ENCODE data around the gene CEACAM5.

Gene CEACAM5

DNA sequence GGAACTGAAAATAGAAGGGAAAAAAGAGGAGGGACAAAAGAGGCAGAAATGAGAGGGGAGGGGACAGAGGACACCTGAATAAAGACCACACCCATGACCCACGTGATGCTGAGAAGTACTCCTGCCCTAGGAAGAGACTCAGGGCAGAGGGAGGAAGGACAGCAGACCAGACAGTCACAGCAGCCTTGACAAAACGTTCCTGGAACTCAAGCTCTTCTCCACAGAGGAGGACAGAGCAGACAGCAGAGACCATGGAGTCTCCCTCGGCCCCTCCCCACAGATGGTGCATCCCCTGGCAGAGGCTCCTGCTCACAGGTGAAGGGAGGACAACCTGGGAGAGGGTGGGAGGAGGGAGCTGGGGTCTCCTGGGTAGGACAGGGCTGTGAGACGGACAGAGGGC, at the start of gene CEACAM5:
TSS of gene CEACAM5 (plus strand) at position 146 of the 400 bp plus-strand sequence. CDS start at position 252, 106 bp downstream.
- DNase-seq (ENCODE audit: low read depth, low spot score) = no peak
- H3K27ac ChIP-seq = no peak within 1 kb of the TSS

DNA sequence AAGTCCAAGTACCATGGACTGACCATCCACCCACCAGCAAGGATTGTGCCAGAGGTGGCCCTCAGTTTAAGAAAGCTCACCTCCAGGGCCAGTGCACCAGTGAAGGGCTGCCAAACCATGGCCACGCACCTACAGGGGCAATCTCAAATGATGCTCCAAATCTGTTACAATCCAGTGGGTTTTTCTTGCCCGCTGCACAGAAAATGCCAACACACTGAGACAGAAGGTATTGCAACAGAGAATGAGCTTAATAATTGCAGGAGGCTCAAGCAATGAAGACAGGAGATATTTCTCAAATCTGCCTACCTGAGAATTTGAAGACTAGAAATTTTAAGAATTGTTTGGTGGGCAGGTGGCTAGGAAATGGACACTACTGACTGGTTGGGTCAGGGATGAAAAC, 42.4 kb upstream of the CEACAM5 start:
- no peak for DNase-seq (ENCODE audit: low read depth, low spot score)
- H3K27ac ChIP-seq = no peak overlapping the region

- DNase-seq (ENCODE audit: low read depth, low spot score) = no peak
These were observed 40.1 kb upstream of the CEACAM5 start for GRCh38 chr19:41668315-41668714.

GRCh38 chr19:41670755-41671154, 37.7 kb upstream of the CEACAM5 start:
- no peak overlapping the region for H3K27ac ChIP-seq
- DNase-seq (ENCODE audit: low read depth, low spot score) = no peak

More at GRCh38 chr19:41668315-41668714, 40.1 kb upstream of the CEACAM5 start:
- H3K27ac ChIP-seq = no peak overlapping the region

GRCh38 chr19:41671486-41671885, 36.9 kb upstream of the CEACAM5 start:
- no peak for DNase-seq (ENCODE audit: low read depth, low spot score)
- H3K27ac ChIP-seq = no peak overlapping the region

- no peak overlapping the region for H3K27ac ChIP-seq
- DNase-seq (ENCODE audit: low read depth, low spot score) = no peak
These were observed 26.0 kb upstream of the CEACAM5 start for GRCh38 chr19:41682437-41682836.

- no peak for DNase-seq (ENCODE audit: low read depth, low spot score)
- no peak overlapping the region for H3K27ac ChIP-seq
These were observed 21.0 kb upstream of the CEACAM5 start for GRCh38 chr19:41687419-41687818.

DNA sequence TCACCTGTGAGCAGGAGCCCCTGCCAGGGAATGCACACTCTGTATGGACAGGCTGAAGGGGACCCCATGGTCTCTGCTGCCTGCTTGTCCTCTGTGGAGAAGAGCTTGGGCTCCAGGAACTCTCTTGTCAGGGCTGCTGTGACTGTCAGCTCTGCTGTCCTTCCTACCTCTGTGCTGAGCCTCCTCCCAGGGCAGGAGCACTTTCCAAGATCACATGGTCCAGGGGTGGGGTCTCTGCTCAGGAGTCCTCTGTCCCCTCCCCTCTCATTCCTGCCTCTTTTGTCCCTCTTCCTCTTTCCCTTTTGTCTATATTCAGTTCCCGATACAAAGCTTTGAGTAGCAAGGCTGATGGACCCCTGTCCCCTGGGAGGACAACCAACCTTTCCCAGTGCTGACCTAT, 20.3 kb upstream of the CEACAM5 start, which contains the start of gene CEACAM7:
TSS of gene CEACAM7 (minus strand) at position 173 of the 400 bp plus-strand sequence. CDS start at position 68, 105 bp downstream.
- no peak within 1 kb of the TSS for H3K27ac ChIP-seq
- DNase-seq (ENCODE audit: low read depth, low spot score) = no peak

DNA sequence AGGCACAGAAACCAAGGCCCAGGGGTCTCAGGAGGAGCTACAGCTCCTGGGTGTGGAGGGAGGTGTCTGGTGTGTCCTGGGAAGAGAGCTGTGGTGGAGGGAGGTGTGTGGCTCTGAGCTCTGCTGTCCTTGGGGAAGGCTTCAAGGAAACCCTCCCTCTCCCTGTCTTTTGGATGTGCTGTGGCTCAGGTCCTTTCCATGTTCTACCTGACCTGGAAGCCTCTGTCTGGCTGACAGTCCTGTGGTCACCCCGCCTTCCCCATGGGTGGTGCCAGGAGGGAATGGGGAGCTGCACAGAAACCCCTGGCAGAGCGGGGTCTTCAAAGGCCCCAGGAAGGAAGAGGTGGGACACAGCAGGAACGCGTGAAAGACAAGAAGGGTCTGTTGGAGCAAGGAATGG, 19.7 kb upstream of the CEACAM5 start:
- H3K27ac ChIP-seq = no peak overlapping the region
- no peak for DNase-seq (ENCODE audit: low read depth, low spot score)

DNA sequence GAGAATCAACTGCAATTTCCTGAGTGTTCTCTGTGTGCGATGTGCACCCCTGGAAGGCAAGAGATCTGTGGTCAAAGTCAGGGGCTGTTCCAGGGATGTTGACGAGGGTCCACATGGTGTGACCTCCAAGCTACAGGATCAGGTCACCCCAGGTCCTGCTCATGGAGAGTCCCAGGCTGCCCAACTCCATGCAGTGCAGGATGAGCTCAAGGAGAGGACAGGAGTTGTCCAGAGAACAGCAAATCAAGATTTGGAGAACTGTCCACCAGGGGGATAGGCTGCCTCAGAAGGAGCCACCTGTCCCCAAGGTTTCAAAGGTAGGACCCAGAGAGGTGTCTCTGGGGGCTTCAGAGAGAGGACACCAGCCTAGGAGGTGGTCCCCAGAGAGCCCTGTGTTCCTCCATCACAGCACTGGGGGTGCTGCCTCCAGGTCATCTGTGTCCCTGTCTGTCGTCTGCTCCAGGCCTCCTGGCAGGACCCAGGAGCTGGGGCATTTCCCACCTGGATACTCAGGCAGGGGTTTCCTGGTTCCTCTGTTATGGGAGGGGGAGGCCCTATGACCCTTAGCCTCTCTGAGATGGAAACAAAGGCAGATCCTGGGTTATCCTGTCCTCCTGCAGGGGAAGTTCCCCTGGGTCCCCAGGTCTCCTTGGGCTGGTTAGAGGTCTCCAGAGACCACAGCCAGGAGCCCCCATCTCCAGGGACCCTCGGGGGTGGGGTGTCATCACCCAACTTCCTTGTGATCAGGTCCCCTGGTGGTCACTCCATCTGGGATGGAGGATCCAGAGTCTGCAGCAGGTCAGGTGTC, 18.2 kb upstream of the CEACAM5 start:
- DNase-seq (ENCODE audit: low read depth, low spot score) = no peak
- no peak overlapping the region for H3K27ac ChIP-seq

GRCh38 chr19:41690801-41691065, 17.7 kb upstream of the CEACAM5 start:
- DNase-seq (ENCODE audit: low read depth, low spot score) = no peak
- H3K27ac ChIP-seq = no peak overlapping the region

DNA sequence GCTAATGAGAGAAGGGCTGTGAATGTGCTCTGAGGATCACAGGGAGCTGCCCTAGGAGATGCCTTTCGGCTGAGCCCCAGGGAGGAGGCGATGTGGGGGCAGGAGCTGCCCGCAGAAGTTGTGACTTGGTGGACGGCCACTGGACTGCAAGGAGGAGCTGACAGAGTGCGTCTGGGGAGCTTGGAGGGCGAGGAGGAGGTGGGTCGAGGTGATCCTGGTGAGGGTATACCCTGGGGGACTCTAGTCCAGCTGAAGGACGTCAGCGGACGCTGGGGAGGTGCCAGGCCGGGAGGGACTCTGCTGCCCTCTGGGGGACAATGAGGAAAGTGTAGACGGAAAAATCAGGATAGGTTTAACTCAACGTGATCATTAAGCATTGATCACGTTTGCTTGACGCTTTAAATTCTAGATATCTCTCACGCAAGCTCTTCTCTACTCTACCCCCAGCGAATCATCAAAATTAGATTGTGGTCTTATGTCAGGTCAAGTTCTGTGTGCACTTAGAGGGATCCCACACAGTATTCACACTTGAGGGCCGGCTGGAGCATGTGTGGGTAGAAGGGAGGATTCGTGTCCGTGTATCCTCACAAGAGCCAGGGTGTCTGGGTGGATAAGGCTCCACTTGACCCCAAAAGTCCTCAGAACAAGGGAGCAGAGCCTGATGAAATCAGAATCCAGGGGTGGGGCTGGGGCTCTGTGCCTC, 17.0 kb upstream of the CEACAM5 start:
- DNase-seq (ENCODE audit: low read depth, low spot score) = no peak
- no peak overlapping the region for H3K27ac ChIP-seq

- DNase-seq (ENCODE audit: low read depth, low spot score) = no peak
- H3K27ac ChIP-seq = no peak overlapping the region
These were observed 14.2 kb upstream of the CEACAM5 start for GRCh38 chr19:41694196-41694595.

DNA sequence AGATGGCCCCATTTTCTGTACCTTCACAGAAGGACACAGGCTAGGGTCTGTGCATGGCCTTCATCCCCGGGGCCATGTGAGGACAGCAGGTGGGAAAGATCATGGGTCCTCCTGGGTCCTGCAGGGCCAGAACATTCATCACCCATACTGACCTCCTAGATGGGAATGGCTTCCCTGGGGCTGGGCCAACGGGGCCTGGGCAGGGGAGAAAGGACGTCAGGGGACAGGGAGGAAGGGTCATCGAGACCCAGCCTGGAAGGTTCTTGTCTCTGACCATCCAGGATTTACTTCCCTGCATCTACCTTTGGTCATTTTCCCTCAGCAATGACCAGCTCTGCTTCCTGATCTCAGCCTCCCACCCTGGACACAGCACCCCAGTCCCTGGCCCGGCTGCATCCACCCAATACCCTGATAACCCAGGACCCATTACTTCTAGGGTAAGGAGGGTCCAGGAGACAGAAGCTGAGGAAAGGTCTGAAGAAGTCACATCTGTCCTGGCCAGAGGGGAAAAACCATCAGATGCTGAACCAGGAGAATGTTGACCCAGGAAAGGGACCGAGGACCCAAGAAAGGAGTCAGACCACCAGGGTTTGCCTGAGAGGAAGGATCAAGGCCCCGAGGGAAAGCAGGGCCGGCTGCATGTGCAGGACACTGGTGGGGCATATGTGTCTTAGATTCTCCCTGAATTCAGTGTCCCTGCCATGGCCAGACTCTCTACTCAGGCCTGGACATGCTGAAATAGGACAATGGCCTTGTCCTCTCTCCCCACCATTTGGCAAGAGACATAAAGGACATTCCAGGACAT, 13.4 kb upstream of the CEACAM5 start:
- H3K27ac ChIP-seq = no peak overlapping the region
- DNase-seq (ENCODE audit: low read depth, low spot score) = no peak

DNA sequence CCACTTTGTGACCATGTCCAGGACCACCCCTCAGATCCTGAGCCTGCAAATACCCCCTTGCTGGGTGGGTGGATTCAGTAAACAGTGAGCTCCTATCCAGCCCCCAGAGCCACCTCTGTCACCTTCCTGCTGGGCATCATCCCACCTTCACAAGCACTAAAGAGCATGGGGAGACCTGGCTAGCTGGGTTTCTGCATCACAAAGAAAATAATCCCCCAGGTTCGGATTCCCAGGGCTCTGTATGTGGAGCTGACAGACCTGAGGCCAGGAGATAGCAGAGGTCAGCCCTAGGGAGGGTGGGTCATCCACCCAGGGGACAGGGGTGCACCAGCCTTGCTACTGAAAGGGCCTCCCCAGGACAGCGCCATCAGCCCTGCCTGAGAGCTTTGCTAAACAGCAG, 12.7 kb upstream of the CEACAM5 start:
- H3K27ac ChIP-seq = no peak overlapping the region
- DNase-seq (ENCODE audit: low read depth, low spot score) = no peak

DNA sequence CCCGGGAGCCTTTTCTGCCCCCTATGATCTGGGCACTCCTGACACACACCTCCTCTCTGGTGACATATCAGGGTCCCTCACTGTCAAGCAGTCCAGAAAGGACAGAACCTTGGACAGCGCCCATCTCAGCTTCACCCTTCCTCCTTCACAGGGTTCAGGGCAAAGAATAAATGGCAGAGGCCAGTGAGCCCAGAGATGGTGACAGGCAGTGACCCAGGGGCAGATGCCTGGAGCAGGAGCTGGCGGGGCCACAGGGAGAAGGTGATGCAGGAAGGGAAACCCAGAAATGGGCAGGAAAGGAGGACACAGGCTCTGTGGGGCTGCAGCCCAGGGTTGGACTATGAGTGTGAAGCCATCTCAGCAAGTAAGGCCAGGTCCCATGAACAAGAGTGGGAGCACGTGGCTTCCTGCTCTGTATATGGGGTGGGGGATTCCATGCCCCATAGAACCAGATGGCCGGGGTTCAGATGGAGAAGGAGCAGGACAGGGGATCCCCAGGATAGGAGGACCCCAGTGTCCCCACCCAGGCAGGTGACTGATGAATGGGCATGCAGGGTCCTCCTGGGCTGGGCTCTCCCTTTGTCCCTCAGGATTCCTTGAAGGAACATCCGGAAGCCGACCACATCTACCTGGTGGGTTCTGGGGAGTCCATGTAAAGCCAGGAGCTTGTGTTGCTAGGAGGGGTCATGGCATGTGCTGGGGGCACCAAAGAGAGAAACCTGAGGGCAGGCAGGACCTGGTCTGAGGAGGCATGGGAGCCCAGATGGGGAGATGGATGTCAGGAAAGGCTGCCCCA, 11.8 kb upstream of the CEACAM5 start:
- DNase-seq (ENCODE audit: low read depth, low spot score) = no peak

DNA sequence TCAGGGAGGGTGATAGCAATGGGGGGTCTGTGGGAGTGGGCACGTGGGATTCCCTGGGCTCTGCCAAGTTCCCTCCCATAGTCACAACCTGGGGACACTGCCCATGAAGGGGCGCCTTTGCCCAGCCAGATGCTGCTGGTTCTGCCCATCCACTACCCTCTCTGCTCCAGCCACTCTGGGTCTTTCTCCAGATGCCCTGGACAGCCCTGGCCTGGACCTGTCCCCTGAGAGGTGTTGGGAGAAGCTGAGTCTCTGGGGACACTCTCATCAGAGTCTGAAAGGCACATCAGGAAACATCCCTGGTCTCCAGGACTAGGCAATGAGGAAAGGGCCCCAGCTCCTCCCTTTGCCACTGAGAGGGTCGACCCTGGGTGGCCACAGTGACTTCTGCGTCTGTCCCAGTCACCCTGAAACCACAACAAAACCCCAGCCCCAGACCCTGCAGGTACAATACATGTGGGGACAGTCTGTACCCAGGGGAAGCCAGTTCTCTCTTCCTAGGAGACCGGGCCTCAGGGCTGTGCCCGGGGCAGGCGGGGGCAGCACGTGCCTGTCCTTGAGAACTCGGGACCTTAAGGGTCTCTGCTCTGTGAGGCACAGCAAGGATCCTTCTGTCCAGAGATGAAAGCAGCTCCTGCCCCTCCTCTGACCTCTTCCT, 11.1 kb upstream of the CEACAM5 start:
- DNase-seq (ENCODE audit: low read depth, low spot score) = no peak
- H3K27ac ChIP-seq = no peak overlapping the region

More for the DNA sequence above, 11.8 kb upstream of the CEACAM5 start:
- H3K27ac ChIP-seq = no peak overlapping the region

DNA sequence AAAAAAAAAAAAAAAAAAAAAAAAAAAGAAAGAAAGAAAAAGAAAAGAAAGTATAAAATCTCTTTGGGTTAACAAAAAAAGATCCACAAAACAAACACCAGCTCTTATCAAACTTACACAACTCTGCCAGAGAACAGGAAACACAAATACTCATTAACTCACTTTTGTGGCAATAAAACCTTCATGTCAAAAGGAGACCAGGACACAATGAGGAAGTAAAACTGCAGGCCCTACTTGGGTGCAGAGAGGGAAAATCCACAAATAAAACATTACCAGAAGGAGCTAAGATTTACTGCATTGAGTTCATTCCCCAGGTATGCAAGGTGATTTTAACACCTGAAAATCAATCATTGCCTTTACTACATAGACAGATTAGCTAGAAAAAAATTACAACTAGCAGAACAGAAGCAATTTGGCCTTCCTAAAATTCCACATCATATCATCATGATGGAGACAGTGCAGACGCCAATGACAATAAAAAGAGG, 9.6 kb upstream of the CEACAM5 start:
- no peak overlapping the region for H3K27ac ChIP-seq
- no peak for DNase-seq (ENCODE audit: low read depth, low spot score)

GRCh38 chr19:41699231-41699967, 9.0 kb upstream of the CEACAM5 start:
- DNase-seq (ENCODE audit: low read depth, low spot score) = peak; percentile 34
- H3K27ac ChIP-seq = no peak overlapping the region
